ENCODE data around the gene EML6. TPM values are rescaled to one million over a fixed set of nuclear protein-coding genes. Genes with fewer than 3 reads are reported as not detected.

Gene EML6
- total and polyA plus RNA-seq, 2 of the 8 experiments (the other 6 are each of a cell fraction or from before 2014, with no cell fraction given): 1.2 to 1.6 TPM

DNA sequence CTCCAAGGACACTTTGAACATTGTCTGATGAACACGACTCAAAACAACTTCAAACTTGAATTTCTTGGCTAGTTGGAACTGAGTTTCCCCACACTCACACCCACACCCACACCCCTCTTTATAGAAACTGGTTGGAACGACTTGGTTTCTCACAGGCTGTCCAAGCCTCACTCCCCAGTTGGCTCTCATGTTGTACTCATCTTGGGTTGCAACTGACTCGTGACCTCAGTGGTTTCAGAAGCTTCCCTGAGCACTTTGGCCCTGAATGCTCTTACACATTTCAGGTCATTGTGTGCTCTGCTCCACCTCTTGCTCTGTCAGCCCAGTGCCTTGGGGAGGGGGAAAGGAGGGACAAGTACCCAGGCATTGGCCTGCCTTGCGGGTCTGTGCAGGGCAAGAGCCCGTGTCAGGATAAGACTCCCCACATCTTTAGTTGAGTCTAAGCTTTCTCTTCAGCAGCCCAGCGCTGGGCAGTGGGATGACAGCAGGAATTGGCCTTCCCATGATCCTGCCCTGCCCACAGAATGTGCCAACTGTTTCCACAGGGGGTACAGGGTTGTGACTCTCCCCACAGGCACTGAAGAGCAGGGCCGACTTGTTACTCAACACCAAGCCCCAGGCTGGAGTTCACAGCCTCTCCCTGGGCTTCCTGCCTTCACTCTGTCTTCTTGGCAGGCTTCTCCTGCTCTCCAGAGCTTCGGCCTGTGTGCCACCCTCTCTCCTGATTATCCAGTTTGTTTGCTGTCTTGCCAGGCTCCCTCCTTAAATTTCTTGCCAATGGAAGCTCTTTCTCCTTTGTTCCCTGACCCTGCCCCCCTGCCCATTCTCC lies 222.1 kb downstream of the EML6 start (continued):
- TF ChIP-seq, protein P1, sequence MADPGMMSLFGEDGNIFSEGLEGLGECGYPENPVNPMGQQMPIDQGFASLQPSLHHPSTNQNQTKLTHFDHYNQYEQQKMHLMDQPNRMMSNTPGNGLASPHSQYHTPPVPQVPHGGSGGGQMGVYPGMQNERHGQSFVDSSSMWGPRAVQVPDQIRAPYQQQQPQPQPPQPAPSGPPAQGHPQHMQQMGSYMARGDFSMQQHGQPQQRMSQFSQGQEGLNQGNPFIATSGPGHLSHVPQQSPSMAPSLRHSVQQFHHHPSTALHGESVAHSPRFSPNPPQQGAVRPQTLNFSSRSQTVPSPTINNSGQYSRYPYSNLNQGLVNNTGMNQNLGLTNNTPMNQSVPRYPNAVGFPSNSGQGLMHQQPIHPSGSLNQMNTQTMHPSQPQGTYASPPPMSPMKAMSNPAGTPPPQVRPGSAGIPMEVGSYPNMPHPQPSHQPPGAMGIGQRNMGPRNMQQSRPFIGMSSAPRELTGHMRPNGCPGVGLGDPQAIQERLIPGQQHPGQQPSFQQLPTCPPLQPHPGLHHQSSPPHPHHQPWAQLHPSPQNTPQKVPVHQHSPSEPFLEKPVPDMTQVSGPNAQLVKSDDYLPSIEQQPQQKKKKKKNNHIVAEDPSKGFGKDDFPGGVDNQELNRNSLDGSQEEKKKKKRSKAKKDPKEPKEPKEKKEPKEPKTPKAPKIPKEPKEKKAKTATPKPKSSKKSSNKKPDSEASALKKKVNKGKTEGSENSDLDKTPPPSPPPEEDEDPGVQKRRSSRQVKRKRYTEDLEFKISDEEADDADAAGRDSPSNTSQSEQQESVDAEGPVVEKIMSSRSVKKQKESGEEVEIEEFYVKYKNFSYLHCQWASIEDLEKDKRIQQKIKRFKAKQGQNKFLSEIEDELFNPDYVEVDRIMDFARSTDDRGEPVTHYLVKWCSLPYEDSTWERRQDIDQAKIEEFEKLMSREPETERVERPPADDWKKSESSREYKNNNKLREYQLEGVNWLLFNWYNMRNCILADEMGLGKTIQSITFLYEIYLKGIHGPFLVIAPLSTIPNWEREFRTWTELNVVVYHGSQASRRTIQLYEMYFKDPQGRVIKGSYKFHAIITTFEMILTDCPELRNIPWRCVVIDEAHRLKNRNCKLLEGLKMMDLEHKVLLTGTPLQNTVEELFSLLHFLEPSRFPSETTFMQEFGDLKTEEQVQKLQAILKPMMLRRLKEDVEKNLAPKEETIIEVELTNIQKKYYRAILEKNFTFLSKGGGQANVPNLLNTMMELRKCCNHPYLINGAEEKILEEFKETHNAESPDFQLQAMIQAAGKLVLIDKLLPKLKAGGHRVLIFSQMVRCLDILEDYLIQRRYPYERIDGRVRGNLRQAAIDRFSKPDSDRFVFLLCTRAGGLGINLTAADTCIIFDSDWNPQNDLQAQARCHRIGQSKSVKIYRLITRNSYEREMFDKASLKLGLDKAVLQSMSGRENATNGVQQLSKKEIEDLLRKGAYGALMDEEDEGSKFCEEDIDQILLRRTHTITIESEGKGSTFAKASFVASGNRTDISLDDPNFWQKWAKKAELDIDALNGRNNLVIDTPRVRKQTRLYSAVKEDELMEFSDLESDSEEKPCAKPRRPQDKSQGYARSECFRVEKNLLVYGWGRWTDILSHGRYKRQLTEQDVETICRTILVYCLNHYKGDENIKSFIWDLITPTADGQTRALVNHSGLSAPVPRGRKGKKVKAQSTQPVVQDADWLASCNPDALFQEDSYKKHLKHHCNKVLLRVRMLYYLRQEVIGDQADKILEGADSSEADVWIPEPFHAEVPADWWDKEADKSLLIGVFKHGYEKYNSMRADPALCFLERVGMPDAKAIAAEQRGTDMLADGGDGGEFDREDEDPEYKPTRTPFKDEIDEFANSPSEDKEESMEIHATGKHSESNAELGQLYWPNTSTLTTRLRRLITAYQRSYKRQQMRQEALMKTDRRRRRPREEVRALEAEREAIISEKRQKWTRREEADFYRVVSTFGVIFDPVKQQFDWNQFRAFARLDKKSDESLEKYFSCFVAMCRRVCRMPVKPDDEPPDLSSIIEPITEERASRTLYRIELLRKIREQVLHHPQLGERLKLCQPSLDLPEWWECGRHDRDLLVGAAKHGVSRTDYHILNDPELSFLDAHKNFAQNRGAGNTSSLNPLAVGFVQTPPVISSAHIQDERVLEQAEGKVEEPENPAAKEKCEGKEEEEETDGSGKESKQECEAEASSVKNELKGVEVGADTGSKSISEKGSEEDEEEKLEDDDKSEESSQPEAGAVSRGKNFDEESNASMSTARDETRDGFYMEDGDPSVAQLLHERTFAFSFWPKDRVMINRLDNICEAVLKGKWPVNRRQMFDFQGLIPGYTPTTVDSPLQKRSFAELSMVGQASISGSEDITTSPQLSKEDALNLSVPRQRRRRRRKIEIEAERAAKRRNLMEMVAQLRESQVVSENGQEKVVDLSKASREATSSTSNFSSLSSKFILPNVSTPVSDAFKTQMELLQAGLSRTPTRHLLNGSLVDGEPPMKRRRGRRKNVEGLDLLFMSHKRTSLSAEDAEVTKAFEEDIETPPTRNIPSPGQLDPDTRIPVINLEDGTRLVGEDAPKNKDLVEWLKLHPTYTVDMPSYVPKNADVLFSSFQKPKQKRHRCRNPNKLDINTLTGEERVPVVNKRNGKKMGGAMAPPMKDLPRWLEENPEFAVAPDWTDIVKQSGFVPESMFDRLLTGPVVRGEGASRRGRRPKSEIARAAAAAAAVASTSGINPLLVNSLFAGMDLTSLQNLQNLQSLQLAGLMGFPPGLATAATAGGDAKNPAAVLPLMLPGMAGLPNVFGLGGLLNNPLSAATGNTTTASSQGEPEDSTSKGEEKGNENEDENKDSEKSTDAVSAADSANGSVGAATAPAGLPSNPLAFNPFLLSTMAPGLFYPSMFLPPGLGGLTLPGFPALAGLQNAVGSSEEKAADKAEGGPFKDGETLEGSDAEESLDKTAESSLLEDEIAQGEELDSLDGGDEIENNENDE (IDR thresholded peaks at IDR 0.05; ENCODE audit: insufficient replicate concordance, low read length): no peak
- no peak for TF ChIP-seq EP300 (IDR thresholded peaks at IDR 0.05; ENCODE audit: borderline replicate concordance in 1 of 2, low read depth in 2 of 2, low read length in 2 of 2)
- TF ChIP-seq RXRA (IDR thresholded peaks at IDR 0.05; ENCODE audit: insufficient read depth, low read depth, low read length): no peak
